Amniotic epithelial cell (primary cell): ENCODE measurements around the gene MAGEB2.
A peak's percentile ranks its signal among the peaks of the same experiment; 100 is the strongest.
"Not testable (repeated sequence)": the region's sequence is repeated elsewhere in the genome, so short reads cannot be mapped to it uniquely, and the experiment has no call there.

Experiments used
- DNase-seq: peaks from one replicate; pipeline ENCODE4 v3.0.0-alpha.2; 2010; ENCODE audit warnings: low read depth

The MAGEB2 gene, protein sequence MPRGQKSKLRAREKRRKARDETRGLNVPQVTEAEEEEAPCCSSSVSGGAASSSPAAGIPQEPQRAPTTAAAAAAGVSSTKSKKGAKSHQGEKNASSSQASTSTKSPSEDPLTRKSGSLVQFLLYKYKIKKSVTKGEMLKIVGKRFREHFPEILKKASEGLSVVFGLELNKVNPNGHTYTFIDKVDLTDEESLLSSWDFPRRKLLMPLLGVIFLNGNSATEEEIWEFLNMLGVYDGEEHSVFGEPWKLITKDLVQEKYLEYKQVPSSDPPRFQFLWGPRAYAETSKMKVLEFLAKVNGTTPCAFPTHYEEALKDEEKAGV

DNA sequence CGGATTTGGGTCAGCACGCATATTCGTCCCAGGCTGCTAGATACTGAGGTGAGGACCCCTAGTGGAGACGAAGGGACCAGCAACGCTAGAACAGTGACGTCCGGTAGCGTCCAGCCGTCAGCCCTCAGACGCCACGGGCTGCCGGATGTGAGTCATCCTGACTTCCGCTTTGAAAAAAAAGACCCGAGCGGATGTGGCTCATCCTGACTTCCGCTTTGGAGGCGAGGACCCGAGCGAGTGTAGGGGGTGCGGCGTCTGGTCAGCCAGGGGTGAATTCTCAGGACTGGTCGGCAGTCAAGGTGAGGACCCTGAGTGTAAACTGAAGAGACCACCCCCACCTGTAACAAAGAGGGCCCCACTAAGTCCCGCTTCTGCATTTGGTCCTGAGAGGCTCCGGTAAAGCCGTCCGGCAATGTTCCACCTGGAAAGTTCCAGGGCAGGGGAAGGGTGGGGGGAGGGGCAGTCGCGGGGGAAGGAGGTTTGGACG lies at the start of gene MAGEB2:
Gene MAGEB2, plus strand, starts transcription at position 207 of the 487 bp plus-strand sequence. CDS start 3,018 bp downstream, outside the sequence.
- no peak for DNase-seq

- no peak for DNase-seq
Measured at GRCh38 chrX:30170900-30171299, 44.5 kb upstream of the MAGEB2 start.

DNA sequence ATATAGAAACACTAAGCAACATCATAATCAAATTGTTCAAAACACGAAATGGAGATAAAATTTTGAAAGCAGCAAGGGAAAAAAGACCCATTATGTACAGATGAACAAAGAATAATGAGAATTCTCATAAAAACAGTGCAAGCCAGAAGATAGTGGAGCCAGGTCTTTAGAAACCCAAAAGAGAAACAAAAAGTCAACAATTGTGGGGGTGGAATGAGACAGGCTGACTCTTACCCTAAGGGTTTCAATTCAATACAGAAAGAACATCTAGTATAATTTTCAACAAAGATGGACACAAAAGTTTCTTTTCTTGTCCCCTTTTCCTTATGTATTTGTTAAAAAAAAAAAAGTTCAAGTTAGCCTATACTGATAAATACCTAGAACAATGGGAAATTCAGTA lies 34.0 kb upstream of the MAGEB2 start:
- no peak for DNase-seq

DNA sequence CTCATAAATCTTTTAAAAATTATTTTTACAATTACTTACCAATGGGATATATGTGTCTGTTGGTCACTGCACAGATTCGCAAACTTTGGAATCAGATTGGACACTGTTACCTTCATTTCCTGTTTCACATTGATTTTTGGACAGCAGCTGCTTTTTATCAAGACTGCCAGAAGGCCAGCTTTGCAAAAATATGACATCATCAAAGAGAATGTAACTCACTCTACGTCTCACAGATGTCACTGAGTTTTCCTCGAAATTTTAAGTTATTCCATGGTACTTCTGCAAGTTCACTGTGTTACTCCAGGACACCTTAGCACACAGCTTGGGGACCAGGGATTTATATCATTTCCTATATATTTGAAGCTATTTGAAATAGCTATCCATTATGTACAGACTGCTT lies 31.8 kb upstream of the MAGEB2 start:
- DNase-seq: no peak

GRCh38 chrX:30190426-30190825 lies 24.9 kb upstream of the MAGEB2 start:
- DNase-seq: no peak

GRCh38 chrX:30193910-30194309 lies 21.5 kb upstream of the MAGEB2 start:
- not testable (repeated sequence) for DNase-seq

GRCh38 chrX:30196322-30196721 lies 19.0 kb upstream of the MAGEB2 start:
- DNase-seq: peak; percentile 6

- DNase-seq: no peak
Measured at GRCh38 chrX:30212172-30212571, 3.2 kb upstream of the MAGEB2 start.

- DNase-seq: no peak
Measured at GRCh38 chrX:30217465-30217864, 2.1 kb downstream of the MAGEB2 start.

DNA sequence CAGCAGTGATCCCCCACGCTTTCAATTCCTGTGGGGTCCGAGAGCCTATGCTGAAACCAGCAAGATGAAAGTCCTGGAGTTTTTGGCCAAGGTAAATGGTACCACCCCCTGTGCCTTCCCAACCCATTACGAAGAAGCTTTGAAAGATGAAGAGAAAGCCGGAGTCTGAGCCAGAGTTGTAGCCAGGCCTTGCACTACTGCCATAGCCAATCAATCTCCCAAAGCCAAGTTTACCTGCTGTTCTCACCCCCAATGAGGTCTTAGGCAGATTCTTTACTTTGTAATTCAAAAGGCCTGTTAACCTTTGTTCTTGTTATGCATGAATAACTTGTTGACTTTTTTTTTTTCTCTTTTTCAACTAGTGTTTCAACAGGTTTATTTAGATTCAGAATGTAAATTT lies 4.0 kb downstream of the MAGEB2 start:
- no peak for DNase-seq

- no peak for DNase-seq
Measured at GRCh38 chrX:30220661-30221060, 5.3 kb downstream of the MAGEB2 start.

GRCh38 chrX:30224536-30224935 lies 9.2 kb downstream of the MAGEB2 start:
- DNase-seq: no peak

GRCh38 chrX:30228526-30228925 lies 13.2 kb downstream of the MAGEB2 start:
- DNase-seq: no peak

DNA sequence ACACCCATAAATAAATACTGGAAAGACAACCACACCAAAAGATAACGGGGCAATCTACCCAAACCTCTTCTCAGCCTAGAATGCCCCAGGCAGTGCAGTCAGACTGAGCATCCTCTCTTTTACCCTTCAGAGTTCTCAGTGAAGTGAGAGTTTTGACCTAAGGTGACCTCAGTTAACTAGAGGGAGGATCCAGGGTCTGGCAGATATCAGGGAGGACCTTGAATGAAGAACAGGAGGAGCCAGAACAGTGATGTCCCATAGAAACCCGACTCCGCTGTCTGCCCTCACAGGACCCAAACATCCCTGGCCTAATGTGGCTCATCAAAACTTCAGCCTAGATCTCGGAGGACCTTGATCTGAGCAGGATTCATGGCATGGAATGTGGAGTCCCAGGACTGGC lies 15.0 kb downstream of the MAGEB2 start, which contains the start of gene MAGEB3:
Gene MAGEB3, plus strand, starts transcription at position 263 of the 400 bp plus-strand sequence. CDS start 5,268 bp downstream, outside the sequence.
- DNase-seq: no peak

GRCh38 chrX:30241724-30242415 lies 26.5 kb downstream of the MAGEB2 start, which contains the start of gene MAGEB4:
TSS of gene MAGEB4 (plus strand) at chrX:30242000. CDS start at chrX:30242136, 136 bp downstream.
- no peak for DNase-seq

DNA sequence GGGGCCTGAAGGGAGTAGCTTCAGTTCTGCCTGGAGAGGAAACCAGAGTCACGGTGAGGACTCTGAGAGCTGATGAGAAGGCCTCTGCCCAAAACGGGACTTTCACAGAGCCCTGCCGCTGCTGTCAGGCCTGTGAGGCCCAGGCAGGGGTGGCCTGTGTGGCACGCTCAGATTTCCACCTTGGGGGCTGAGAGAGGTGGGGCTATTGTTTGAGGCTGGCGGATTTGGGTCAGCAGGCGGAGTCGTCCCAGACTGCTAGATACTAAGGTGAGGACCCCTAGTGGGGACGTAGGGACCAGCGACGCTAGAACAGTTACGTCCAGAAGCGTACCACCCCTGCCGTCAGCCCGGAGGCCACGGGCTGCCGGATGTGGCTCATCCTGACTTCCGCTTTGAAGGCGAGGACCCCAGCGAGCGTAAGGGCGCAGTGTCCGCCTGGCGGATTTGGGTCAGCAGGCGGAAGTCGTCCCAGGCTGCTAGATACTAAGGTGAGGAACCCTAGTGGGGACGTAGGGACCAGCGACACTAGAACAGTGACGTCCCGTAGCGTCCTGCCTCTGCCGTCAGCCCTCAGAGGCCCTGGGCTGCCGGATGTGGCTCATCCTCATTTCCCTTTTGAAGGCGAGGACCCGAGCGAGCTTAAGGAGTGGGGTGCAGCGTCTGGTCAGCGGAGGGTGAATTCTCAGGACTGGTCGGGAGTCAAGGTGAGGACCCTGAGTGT lies 31.6 kb downstream of the MAGEB2 start, which contains the start of gene MAGEB1:
Gene MAGEB1, plus strand, starts transcription at position 378 of the 721 bp plus-strand sequence. CDS start 3,348 bp downstream, outside the sequence.
- DNase-seq: no peak

- no peak for DNase-seq
Measured at GRCh38 chrX:30248854-30249253, 33.5 kb downstream of the MAGEB2 start.

- no peak for DNase-seq
Measured at GRCh38 chrX:30253257-30253656, 37.9 kb downstream of the MAGEB2 start.

GRCh38 chrX:30259927-30260326 lies 44.6 kb downstream of the MAGEB2 start:
- no peak for DNase-seq

- DNase-seq: no peak
Measured at GRCh38 chrX:30261012-30261411, 45.6 kb downstream of the MAGEB2 start.

DNA sequence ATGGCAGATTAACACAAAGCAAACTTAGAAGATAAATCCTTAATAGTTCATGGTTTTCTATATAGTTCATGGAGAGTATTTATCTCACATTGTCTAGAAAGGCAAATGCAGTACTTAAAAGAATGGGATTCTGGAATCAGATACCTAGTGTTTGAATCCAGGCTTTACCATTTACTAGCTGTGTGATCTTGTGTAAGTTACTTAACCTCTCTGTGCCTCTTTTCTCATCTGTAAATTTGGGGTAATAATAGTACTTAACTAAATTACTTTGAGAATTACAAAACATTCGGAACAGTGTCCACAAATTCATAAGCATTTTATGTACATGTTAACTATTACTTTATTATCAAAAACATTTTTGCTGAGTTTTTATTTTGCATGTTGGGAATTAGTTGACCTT lies 47.4 kb downstream of the MAGEB2 start:
- DNase-seq: no peak
